DMS 273 (cell line): Measurements from ENCODE around the gene LRPAP1.

ENCODE experiments used
- DNase-seq: peaks from one replicate; lab custom pipeline; 2025; ENCODE audit not compliant: unreplicated experiment; lab: John Stamatoyannopoulos, UW

Gene LRPAP1

GRCh38 chr4:3532751-3533422, 665 bp upstream of the LRPAP1 start:
- no peak for DNase-seq

GRCh38 chr4:3531318-3531878, 824 bp downstream of the LRPAP1 start:
- no peak for DNase-seq

DNA sequence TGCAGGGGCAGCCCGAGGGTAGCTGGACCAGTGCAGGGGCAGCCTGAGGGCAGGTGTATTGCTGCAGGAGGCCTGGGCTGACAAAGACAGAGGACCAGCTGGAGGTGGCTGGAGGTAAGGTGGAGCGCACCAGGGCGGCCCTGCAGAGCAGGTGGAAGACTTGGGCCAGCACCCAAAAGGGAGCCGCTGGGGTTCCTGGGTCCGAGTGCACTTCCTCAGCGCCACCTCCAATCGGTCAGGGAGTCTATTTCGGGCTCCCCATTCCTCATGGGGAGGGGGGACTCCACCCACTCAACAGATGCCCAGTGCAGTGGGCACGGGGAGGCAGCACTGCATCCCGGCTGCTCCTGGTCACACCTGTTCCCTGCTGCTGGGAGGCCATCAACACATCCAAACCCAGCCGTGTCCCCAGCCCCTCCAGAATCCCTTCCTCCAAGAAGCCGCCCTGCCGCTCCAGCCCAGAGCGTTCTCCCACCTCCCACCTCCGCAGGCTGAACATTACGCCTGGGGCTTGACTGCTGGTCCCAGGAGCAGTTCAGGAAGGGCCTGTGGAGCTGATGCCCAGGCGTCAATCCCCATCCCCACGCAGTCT, 1.5 kb downstream of the LRPAP1 start:
- DNase-seq: no peak

GRCh38 chr4:3530051-3530450, 2.2 kb downstream of the LRPAP1 start:
- no peak for DNase-seq

GRCh38 chr4:3529363-3529762, 2.9 kb downstream of the LRPAP1 start:
- no peak for DNase-seq

DNA sequence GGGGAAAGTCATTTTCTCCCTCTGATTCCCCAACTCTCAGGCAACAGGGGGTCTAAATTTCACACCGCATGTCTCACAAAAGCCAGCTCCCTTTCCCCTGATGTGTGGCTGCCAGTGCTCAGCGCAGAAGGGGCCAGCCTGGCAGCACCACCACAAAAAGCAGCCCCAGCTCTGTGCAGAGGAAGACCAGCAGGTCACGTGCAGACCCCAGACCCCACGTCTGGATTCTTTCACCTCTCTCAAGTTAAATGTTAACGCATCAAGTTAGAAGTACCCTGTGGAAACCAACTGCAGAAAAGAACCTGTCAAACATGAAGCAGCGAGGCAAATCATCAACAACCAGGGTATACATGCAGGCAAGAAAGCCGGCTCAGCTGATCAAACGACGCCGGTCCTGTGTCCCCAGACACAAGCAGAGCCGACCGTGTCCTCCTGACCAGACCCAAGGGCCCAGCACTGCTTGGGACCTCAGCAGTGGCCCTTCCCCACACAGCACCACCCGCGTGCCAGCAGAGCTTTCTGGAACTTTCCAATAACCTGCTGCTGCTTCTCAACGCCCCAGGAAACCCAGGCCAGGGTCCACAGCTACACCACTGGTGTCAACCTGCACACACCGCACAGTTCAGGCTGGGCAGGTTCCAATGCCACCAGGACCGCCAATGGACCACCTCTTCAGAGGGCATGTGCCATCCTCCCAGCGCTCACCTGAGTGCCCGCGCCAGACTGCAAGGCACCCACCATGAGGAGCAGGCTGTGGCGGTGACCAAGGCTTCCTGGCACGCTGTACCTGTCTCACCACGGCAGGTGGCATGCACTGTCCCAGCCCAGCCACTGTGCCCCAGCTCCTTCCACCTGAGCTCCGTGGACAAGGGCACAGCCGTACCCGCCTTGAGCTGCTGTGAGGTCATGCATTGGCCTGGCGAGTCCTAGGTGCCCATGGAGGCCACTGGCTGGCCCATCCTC, 4.0 kb downstream of the LRPAP1 start:
- DNase-seq: no peak

GRCh38 chr4:3527101-3527913, 4.9 kb downstream of the LRPAP1 start:
- no peak for DNase-seq

DNA sequence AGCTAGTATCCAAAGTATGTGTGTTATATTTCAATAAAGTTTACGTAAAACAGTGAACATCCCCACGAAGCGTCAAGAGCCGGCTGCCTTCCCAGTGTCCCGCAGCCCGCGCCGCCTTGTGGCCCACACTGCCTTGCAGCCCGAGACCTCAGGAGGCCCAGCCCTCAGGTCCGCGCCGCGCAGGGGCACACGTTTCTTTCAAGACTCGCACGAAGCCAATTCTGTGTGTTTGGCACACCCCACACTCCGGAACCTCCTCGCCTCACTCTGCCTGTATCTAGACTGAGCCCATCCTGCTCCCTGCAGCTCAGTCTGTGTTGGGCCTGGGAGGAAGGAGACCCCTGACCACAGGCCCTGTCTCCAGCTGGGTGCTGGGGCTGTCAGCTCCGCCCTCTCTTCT, 5.8 kb downstream of the LRPAP1 start:
- no peak for DNase-seq

DNA sequence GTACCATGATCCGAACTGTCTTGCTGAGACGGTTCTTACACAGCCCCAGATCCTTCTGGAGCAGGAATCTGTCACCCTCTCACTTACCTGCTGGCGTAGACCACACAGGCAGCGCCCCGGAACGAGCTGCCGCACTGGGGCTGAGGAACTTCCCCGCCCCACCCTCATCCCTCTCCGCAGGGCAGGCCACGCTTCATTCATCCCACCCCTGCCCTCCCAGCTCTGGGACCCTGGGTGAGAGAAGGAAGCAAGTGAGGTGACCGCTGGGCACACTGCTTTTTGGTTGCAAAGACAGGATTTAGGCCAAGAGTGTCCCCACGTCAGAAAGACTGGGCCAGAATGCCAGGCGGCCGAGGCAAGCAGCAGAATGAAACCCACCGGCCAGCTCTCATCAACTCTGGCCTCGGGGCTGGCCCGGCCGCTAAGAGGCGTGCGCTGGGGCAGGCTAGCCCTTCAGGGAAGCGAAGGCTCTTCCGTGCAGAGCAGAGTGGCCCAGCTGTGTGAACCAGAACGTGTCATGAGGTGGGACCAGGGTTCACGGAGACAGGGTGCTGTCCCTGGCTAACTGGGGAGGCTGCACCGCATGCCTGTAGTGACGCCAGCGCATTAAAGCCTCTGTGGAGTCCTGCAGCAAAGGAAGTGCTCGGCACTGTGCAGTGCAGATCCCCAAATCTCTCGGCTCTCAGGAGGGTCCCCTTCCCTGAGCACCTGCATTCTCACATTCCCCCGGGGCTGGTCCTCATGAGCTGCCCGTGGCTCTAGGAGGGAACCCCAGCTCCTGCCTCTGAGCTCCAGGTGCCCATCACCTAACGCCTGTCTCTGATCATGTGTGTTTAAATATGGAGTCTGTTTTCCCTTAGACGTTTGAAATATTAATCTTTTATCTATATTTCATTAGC, 6.4 kb downstream of the LRPAP1 start:
- DNase-seq: no peak

DNA sequence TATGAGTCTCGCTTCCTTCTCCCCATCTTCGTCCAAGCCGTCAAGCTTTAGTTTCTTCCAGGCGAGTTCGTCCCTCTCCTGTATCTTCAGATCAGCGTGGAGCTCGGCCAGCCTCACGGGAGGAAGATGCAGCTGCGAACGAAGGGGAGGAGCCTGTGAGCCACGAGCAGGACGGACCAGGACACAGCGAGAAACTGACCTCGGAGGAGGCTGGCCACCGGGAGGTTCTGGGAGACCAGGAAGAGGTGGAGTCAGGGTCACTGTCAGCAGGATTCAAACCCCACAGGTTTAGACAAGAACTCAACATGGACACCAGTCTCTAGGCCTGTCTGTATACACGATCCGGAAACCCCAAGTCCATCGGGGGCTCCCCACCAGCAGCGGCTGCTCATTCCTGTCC, 7.3 kb downstream of the LRPAP1 start:
- no peak for DNase-seq

GRCh38 chr4:3524349-3524748, 7.9 kb downstream of the LRPAP1 start:
- no peak for DNase-seq

- DNase-seq: no peak
These were observed 8.5 kb downstream of the LRPAP1 start for GRCh38 chr4:3523628-3524221.

- no peak for DNase-seq
These were observed 9.0 kb downstream of the LRPAP1 start for GRCh38 chr4:3523146-3523627.

DNA sequence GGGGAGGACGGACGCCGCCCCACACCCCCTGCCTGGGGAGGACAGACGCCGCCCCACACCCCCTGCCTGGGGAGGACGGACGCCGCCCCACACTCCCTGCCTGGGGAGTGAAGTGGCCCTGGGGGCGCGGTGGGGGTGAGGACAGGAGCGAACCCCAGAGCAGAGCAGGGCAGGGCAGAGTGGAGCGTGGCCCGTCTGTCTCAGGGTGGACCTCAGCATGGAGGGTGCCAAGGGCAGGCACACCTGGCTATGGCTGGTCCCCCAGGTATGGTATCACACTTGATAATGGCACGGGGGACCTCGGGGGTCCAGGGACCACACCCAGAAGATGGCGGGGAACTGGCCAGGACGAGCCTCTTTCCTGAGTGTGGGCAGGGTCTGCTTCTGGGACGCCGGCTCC, 9.6 kb downstream of the LRPAP1 start:
- DNase-seq: no peak

DNA sequence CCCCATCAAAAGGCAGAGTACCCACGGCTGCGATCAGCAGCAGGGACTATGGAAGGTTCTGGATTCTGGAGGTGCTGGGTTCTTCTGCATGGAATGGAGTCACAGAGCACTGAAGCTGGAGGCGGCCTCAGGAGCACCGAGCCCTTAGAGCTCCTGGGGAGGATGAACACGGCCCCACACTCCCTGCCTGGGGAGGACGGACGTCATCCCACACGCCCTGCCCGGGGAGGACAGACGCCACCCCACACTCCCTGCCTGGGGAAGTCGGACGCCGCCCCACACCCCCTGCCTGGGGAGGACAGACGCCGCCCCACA, 9.9 kb downstream of the LRPAP1 start:
- DNase-seq: no peak

- DNase-seq: no peak
These were observed 10.4 kb downstream of the LRPAP1 start for GRCh38 chr4:3521621-3522325.

- no peak for DNase-seq
These were observed 11.2 kb downstream of the LRPAP1 start for GRCh38 chr4:3520796-3521600.

DNA sequence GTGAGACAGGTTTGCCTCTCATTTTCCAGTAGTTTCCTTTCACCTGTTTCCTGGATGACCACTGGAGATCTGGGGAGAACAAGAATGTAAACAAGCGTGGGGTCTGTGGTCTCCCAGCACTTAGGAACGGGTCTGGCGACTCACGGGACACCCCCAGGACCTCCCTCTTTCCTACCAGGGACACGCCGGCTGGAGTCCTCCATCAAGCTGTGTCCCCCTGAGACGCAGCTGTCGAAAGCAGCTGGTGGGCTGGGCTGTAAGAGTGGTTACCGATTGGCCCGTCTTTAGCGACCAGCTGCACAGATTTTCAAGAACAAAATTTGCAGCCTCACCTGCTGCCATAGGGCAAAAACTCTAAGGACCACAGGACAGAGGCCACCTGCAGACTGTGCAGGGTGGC, 11.9 kb downstream of the LRPAP1 start:
- DNase-seq: no peak
